ENCODE measurements around the gene MAML3.

Gene MAML3

GRCh38 chr4:139767585-139767984 is 386.4 kb downstream of the MAML3 start:
- no peak for DNase-seq

GRCh38 chr4:139767168-139767567 is 386.8 kb downstream of the MAML3 start:
- no peak for DNase-seq

GRCh38 chr4:139764686-139765310 is 389.2 kb downstream of the MAML3 start:
- no peak for DNase-seq

- DNase-seq = no peak
Measured at GRCh38 chr4:139764182-139764581, 389.8 kb downstream of the MAML3 start.

- DNase-seq = no peak
Measured at GRCh38 chr4:139763672-139764071, 390.3 kb downstream of the MAML3 start.

GRCh38 chr4:139763205-139763604 is 390.8 kb downstream of the MAML3 start:
- DNase-seq = no peak

- no peak for DNase-seq
Measured at GRCh38 chr4:139762720-139763119, 391.3 kb downstream of the MAML3 start.

- DNase-seq = no peak
Measured at GRCh38 chr4:139761461-139761860, 392.5 kb downstream of the MAML3 start.

GRCh38 chr4:139760567-139760966 is 393.4 kb downstream of the MAML3 start:
- DNase-seq = no peak

- no peak for DNase-seq
Measured at GRCh38 chr4:139759097-139759496, 394.9 kb downstream of the MAML3 start.

GRCh38 chr4:139756391-139757180 is 397.4 kb downstream of the MAML3 start:
- DNase-seq = no peak

- DNase-seq = no peak
Measured at GRCh38 chr4:139754938-139755337, 399.0 kb downstream of the MAML3 start.

- no peak for DNase-seq
Measured at GRCh38 chr4:139753686-139754085, 400.3 kb downstream of the MAML3 start.

- DNase-seq = no peak
Measured at GRCh38 chr4:139749835-139750498, 404.0 kb downstream of the MAML3 start.

GRCh38 chr4:139749338-139749737 is 404.6 kb downstream of the MAML3 start:
- DNase-seq = no peak

- DNase-seq = no peak
Measured at GRCh38 chr4:139746431-139747171, 407.4 kb downstream of the MAML3 start.

- no peak for DNase-seq
Measured at GRCh38 chr4:139745111-139745639, 408.8 kb downstream of the MAML3 start.

GRCh38 chr4:139744232-139744631 is 409.8 kb downstream of the MAML3 start:
- no peak for DNase-seq

- no peak for DNase-seq
Measured at GRCh38 chr4:139743027-139743426, 411.0 kb downstream of the MAML3 start.

GRCh38 chr4:139740531-139741041 is 413.4 kb downstream of the MAML3 start:
- no peak for DNase-seq

- DNase-seq = no peak
Measured at GRCh38 chr4:139740121-139740520, 413.9 kb downstream of the MAML3 start.

GRCh38 chr4:139738846-139739613 is 415.0 kb downstream of the MAML3 start:
- no peak for DNase-seq
